ENCODE results near the gene ZNF175. TPM values are rescaled to one million over a fixed set of nuclear protein-coding genes. Genes with fewer than 3 reads are reported as not detected.

Gene ZNF175
- total and polyA plus RNA-seq, 9 of the 15 experiments (the other 6 are each of a cell fraction or from before 2014, with no cell fraction given) = 3.7 to 37.9 (median 14.0) TPM

DNA sequence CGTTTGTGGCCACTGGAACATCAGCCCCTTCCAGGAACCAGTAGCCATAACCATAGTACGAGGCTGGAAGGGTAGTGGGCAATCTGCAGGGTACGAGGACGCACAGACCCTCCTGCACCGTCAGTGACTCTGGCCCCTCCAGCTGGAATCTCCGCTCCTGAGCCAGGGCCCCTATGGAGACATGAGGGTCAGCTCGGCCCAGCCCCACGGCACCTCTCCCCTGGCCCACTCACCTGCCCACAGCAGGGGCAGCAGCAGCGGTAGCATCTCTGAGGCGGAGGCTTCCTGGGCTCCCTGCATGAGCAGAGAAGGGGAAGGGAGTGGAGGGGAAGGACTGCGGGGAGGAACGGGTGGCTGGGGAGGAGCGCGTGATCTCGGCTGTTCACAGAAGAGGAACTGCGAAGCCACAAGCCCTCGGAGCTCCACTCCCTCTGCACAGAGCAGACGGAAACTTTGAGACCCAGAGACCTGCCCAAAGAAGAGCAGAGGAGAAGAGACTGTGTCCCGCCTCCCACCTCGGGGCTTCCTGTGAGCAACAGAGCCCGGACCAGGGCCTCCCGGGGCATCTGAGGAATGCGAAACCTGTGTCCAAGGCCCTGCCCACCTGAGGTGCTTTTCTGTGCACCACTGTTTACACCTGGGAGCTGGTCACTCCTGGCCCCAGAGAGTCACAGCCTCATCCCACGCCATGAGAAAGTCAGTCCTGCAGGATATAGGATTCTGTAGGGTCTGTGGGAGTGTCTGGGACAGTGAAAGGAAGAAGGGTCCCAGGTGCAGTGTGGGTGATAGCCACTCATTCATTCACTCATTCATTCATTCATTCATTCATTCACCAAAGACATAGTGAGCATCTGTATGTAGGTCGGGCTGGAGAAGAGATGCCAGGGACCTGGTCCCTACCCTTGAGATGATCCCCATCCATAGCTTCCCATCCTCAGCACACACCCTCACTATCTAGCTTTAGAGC lies 39.5 kb upstream of the ZNF175 start, which contains the start of gene SIGLEC6 (continued):
- TF ChIP-seq MITF (IDR thresholded peaks at IDR 0.05) = peak; percentile 93
- TF ChIP-seq, protein P1, sequence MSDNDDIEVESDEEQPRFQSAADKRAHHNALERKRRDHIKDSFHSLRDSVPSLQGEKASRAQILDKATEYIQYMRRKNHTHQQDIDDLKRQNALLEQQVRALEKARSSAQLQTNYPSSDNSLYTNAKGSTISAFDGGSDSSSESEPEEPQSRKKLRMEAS (CRISPR knock-in tag; IDR thresholded peaks at IDR 0.05) = peak; percentile 61
- no peak for TF ChIP-seq ASH1L (IDR thresholded peaks at IDR 0.05; ENCODE audit: borderline replicate concordance, low read depth, partially characterized antibody)
- no peak for TF ChIP-seq ZKSCAN3 (CRISPR knock-in tag; IDR thresholded peaks at IDR 0.05)
- no peak for TF ChIP-seq ZNF696 (CRISPR knock-in tag; conservative IDR thresholded peaks at IDR 0.05)
- no peak for TF ChIP-seq ZBTB34 (CRISPR knock-in tag; IDR thresholded peaks at IDR 0.05)
- TF ChIP-seq CBX1 (IDR thresholded peaks at IDR 0.05; ENCODE audit: low read depth) = no peak
- no peak for TF ChIP-seq PHTF2 (CRISPR knock-in tag; IDR thresholded peaks at IDR 0.05)
- no peak for TF ChIP-seq PPARD (CRISPR knock-in tag; IDR thresholded peaks at IDR 0.05)
- no peak for TF ChIP-seq ARID1B (IDR thresholded peaks at IDR 0.05)
- TF ChIP-seq ADNP (tag; IDR thresholded peaks at IDR 0.05) = no peak
- peak; percentile 99 for TF ChIP-seq ZNF24 (IDR thresholded peaks at IDR 0.05)
- TF ChIP-seq SAFB2 (IDR thresholded peaks at IDR 0.05; ENCODE audit: borderline replicate concordance, low read depth, low read length, severe bottlenecking) = no peak
- no peak for TF ChIP-seq KLF16 (IDR thresholded peaks at IDR 0.05)
- TF ChIP-seq RBM34 (IDR thresholded peaks at IDR 0.05; ENCODE audit: borderline replicate concordance, insufficient read depth, low read length) = no peak
- TF ChIP-seq HNRNPUL1 (IDR thresholded peaks at IDR 0.05; ENCODE audit: low read length) = no peak
- no peak for TF ChIP-seq MLX (CRISPR knock-in tag; conservative IDR thresholded peaks at IDR 0.05)
- TF ChIP-seq BDP1 (IDR thresholded peaks at IDR 0.05; ENCODE audit: insufficient read depth, insufficient read length) = no peak
- TF ChIP-seq, protein P2, sequence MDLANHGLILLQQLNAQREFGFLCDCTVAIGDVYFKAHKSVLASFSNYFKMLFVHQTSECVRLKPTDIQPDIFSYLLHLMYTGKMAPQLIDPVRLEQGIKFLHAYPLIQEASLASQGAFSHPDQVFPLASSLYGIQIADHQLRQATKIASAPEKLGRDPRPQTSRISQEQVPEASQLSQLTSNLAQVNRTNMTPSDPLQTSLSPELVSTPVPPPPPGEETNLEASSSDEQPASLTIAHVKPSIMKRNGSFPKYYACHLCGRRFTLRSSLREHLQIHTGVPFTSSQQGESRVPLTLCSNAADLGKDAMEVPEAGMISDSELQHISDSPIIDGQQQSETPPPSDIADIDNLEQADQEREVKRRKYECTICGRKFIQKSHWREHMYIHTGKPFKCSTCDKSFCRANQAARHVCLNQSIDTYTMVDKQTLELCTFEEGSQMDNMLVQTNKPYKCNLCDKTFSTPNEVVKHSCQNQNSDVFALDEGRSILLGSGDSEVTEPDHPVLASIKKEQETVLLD (IDR thresholded peaks at IDR 0.05) = no peak
- no peak; the same call in 1 of the 2 replicates for TF ChIP-seq MTA1 (IDR thresholded peaks at IDR 0.05; ENCODE audit: borderline replicate concordance)
- TF ChIP-seq ATF4 (CRISPR knock-in tag; IDR thresholded peaks at IDR 0.05) = 0 out of 2 replicates have a peak, but pooled peaks have one; percentile 10
- TF ChIP-seq ZNF584 (CRISPR knock-in tag; IDR thresholded peaks at IDR 0.05; ENCODE audit: low read depth) = 0 out of 2 replicates have a peak, but pooled peaks have one; percentile 43
- no peak for TF ChIP-seq NR2F6 (CRISPR knock-in tag; IDR thresholded peaks at IDR 0.05)

Measured in K562 (cell line).